SK-N-SH (cell line): ENCODE measurements around the gene SPOCK1. TPM values are rescaled to one million over a fixed set of nuclear protein-coding genes. Genes with fewer than 3 reads are reported as not detected.

Source experiments
- CTCF ChIA-PET: fragments of 300-600, 350-600 bp; formaldehyde crosslinking; extraction: SDS; loops from one replicate; lab custom pipeline; 2021; lab: Yijun Ruan, JAX
- POLR2A ChIA-PET: fragments of 350-600 bp; sonication (Branson Sonifier 250); formaldehyde crosslinking; extraction: SDS; loops from one replicate; lab custom pipeline; 2020; ENCODE audit warnings: antibody characterized with exemption, inconsistent platforms; lab: Yijun Ruan, JAX
- DNase-seq: peaks from one replicate; pipeline ENCODE4 v3.0.0; 2012
- H2AFZ ChIP-seq: fragments of 200-600 bp; sonication (generic); 2 replicates; pipeline ENCODE4 v1.8.1; 2016; ENCODE audit warnings: antibody characterized with exemption, mild to moderate bottlenecking, low read depth
- H3F3A ChIP-seq: fragments of 200-600 bp; sonication (generic); replicated peaks from 2 replicates; pipeline ENCODE3; 2016; ENCODE audit warnings: antibody characterized with exemption, mild to moderate bottlenecking; ENCODE audit not compliant: insufficient read depth
- H3K27ac ChIP-seq, 2 experiments: fragments of 200-500 bp in 1 of 2; fragments of 200-600 bp in 1 of 2; sonication (Bioruptor generic) in 1 of 2; sonication (generic), shearing (Covaris generic) in 1 of 2; 2 replicates each; pipeline versions ENCODE4 v1.5.1 to v1.6.1; 2014 to 2016; ENCODE audit warnings: low read depth in 2 of 2, inconsistent platforms in 1 of 2, low read length in 1 of 2, mild to moderate bottlenecking in 1 of 2, mixed read lengths in 1 of 2
- H3K27me3 ChIP-seq: fragments of 200-600 bp; sonication (generic), shearing (Covaris generic); 2 replicates; pipeline ENCODE4 v1.6.1; 2016; ENCODE audit warnings: mixed run types; ENCODE audit not compliant: insufficient read depth
- H3K36me3 ChIP-seq, 2 experiments: fragments of 200-500 bp in 1 of 2; fragments of 200-600 bp in 1 of 2; sonication (Bioruptor generic) in 1 of 2; sonication (generic) in 1 of 2; replicated peaks in 1 of 2; 2 replicates each; pipeline versions ENCODE3 to v1.5.1; 2014 to 2016; ENCODE audit warnings: low read length in 1 of 2, mild to moderate bottlenecking in 1 of 2; ENCODE audit not compliant: insufficient read depth in 2 of 2, control insufficient read depth in 1 of 2
- H3K4me1 ChIP-seq, 2 experiments: fragments of 200-500 bp in 1 of 2; fragments of 200-600 bp in 1 of 2; sonication (Bioruptor generic) in 1 of 2; sonication (generic), shearing (Covaris generic) in 1 of 2; 2 replicates each; pipeline versions ENCODE4 v1.5.1 to v1.6.1; 2014 to 2016; ENCODE audit warnings: low read depth in 1 of 2, low read length in 1 of 2, mixed run types in 1 of 2; ENCODE audit not compliant: insufficient read depth in 2 of 2, control insufficient read depth in 1 of 2
- H3K4me2 ChIP-seq: fragments of 200-600 bp; sonication (generic), shearing (Covaris generic); 2 replicates; pipeline ENCODE4 v1.6.1; 2017; ENCODE audit warnings: mixed run types
- H3K4me3 ChIP-seq, 2 experiments: fragments of 200-500 bp in 1 of 2; fragments of 200-600 bp in 1 of 2; sonication (Bioruptor generic) in 1 of 2; sonication (generic), shearing (Covaris generic) in 1 of 2; 2 replicates each; pipeline versions ENCODE4 v1.5.1 to v1.8.1; 2014 to 2016; ENCODE audit warnings: low read depth in 2 of 2, inconsistent platforms in 1 of 2, low read length in 1 of 2, mild to moderate bottlenecking in 1 of 2, mixed read lengths in 1 of 2, moderate library complexity in 1 of 2
- H3K79me2 ChIP-seq: fragments of 200-600 bp; sonication (generic); 2 replicates; pipeline ENCODE4 v1.8.1; 2017; ENCODE audit warnings: mild to moderate bottlenecking; ENCODE audit not compliant: insufficient read depth
- H3K9ac ChIP-seq: fragments of 200-600 bp; sonication (generic); 2 replicates; pipeline ENCODE4 v1.6.1; 2017; ENCODE audit warnings: mixed run types
- H3K9me2 ChIP-seq: fragments of 200-600 bp; sonication (generic); 2 replicates; pipeline ENCODE4 v1.6.1; 2017; ENCODE audit warnings: mixed run types
- H3K9me3 ChIP-seq: fragments of 200-600 bp; sonication (generic); 2 replicates; pipeline ENCODE4 v1.6.1; 2017; ENCODE audit warnings: mixed run types, mild to moderate bottlenecking, moderate library complexity
- H4K20me1 ChIP-seq: fragments of 200-600 bp; sonication (generic); 2 replicates; pipeline ENCODE4 v1.6.1; 2017; ENCODE audit warnings: mild to moderate bottlenecking, mixed run types; ENCODE audit not compliant: insufficient read depth
- ELF1 ChIP-seq: IDR thresholded peaks from 2 replicates; pipeline ENCODE4 v1.4.0; 2012
- FOSL2 ChIP-seq: IDR thresholded peaks from 2 replicates; pipeline ENCODE4 v1.4.0; 2012; ENCODE audit warnings: low read depth, mild to moderate bottlenecking, moderate library complexity, borderline replicate concordance
- FOXJ3 ChIP-seq: sonication (generic); formaldehyde crosslinking; IDR thresholded peaks from 2 replicates; pipeline ENCODE4 v1.5.1; 2020; ENCODE audit warnings: mild to moderate bottlenecking, missing genetic modification reagents
- JUND ChIP-seq: IDR thresholded peaks from 2 replicates; pipeline ENCODE4 v1.4.0; 2012
- NRF1 ChIP-seq: IDR thresholded peaks from 2 replicates; pipeline ENCODE4 v1.6.1; 2012; ENCODE audit warnings: low read depth, mild to moderate bottlenecking, low read length
- POLR2AphosphoS5 ChIP-seq: IDR thresholded peaks from 2 replicates; pipeline ENCODE4 v1.6.1; 2012; ENCODE audit warnings: low read depth, low read length
- RAD21 ChIP-seq: IDR thresholded peaks from 2 replicates; pipeline ENCODE4 v1.6.1; 2012; ENCODE audit warnings: mild to moderate bottlenecking, low read length
- SMC3 ChIP-seq: IDR thresholded peaks from 2 replicates; pipeline ENCODE4 v1.6.1; 2012; ENCODE audit warnings: low read depth, low read length, improper control_type of control experiment
- TEAD4 ChIP-seq: IDR thresholded peaks from 2 replicates; pipeline ENCODE4 v1.4.0; 2012; ENCODE audit warnings: mild to moderate bottlenecking, borderline replicate concordance; ENCODE audit not compliant: insufficient read depth
- YY1 ChIP-seq: IDR thresholded peaks from 2 replicates; pipeline ENCODE4 v1.4.0; 2012; ENCODE audit warnings: low read depth, mild to moderate bottlenecking
- WGBS: methylation state at CpG from one replicate; pipeline ENCODE4 v1.1.6; 2017; ENCODE audit warnings: low lambda C conversion rate; 5-methylcytosine and 5-hydroxymethylcytosine counted together
- polyA plus RNA-seq, 3 experiments: library from polyadenylated mRNA; depleted of rRNA; stranded (reverse); fragments of >200 nt; gene quantifications; 2 replicates each; pipeline ENCODE4 v1.2.3, GENCODE V29; 2012
- TF ChIP-seq, protein P1 (sequence below): fragments of 200-600 bp; sonication (generic); IDR thresholded peaks from 2 replicates; pipeline ENCODE4 v1.6.1; 2017; ENCODE audit warnings: antibody characterized with exemption, mild to moderate bottlenecking, moderate library complexity
- TF ChIP-seq, protein P2 (sequence below): IDR thresholded peaks from 2 replicates; pipeline ENCODE4 v1.4.0; 2012; ENCODE audit warnings: low read depth, borderline replicate concordance
- TF ChIP-seq, protein P3 (sequence below): IDR thresholded peaks from 2 replicates; pipeline ENCODE4; 2012
- TF ChIP-seq, protein P4 (sequence below): IDR thresholded peaks from 2 replicates; pipeline ENCODE4 v1.4.0; 2012; ENCODE audit warnings: low read depth, borderline replicate concordance

The SPOCK1 gene
- polyA plus RNA-seq, 1 of the 3 experiments (the other 2 are of a cell fraction): 11.3 TPM

DNA sequence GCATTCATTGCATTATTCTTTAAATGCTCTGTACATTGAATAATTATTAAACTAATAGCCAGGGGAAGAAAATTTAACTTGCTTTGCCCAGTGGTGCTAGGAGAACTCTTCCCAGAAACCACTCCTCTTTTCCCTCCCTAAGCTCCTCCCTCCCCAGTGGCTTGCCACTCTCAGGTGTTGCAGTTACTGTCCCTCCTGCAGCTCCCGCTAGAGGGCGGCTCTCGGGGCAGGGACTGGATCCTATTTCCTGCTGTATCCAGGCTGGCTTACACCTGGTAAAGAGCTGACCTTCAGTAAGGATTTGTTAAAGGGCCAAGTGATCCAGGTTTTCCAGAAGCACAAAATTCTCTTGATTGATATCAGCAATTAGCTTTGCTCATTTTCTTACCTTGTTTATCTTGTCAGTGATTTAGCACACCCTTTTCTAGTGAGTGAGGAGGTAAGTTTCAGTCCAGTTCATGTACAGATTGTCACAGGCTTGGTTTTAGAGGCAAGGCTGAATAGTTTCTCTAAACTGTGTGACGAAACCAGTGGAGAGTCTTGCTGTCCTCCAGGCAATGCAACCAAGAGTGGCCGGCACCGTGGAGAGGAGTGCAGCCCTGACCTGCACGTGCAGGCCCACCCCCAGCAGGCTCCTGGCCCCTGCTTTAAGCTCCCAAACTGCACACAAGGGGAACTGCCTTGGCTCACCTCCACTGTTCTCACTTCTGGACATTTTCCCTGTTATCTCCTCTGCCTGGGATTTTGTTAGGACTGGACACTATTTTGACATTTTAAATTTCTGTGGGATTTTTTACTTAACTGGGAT, 423.8 kb downstream of the SPOCK1 start:
- H4K20me1 ChIP-seq: no peaks in the 10 kb centered on the region; the same call in 1 of the 2 replicates
- no peaks in the 10 kb centered on the region for H3K27me3 ChIP-seq
- H3K27ac ChIP-seq: no peak overlapping the region; a peak in 1 of 4 replicates
- H2AFZ ChIP-seq: no peak overlapping the region
- peak overlapping the region in 1 of 2 experiments; percentile 45; a peak in 1 of 4 replicates for H3K4me3 ChIP-seq
- H3K9ac ChIP-seq: no peak overlapping the region
- no peak overlapping the region for H3K4me2 ChIP-seq
- peaks cover 4 to 20% of the 10 kb centered on the region in 2 experiments; a peak in 2 of 4 replicates for H3K4me1 ChIP-seq
- H3F3A ChIP-seq: peaks cover 13% of the 10 kb centered on the region
- peak; percentile 77 for DNase-seq
- H3K36me3 ChIP-seq: no peaks in the 10 kb centered on the region
- POLR2A ChIA-PET: no interaction called here
- H3K9me3 ChIP-seq: no peaks in the 10 kb centered on the region
- H3K9me2 ChIP-seq: no peaks in the 10 kb centered on the region
- peak; percentile 44; the same call in 1 of the 2 replicates for TF ChIP-seq SMC3
- TF ChIP-seq, protein P1, sequence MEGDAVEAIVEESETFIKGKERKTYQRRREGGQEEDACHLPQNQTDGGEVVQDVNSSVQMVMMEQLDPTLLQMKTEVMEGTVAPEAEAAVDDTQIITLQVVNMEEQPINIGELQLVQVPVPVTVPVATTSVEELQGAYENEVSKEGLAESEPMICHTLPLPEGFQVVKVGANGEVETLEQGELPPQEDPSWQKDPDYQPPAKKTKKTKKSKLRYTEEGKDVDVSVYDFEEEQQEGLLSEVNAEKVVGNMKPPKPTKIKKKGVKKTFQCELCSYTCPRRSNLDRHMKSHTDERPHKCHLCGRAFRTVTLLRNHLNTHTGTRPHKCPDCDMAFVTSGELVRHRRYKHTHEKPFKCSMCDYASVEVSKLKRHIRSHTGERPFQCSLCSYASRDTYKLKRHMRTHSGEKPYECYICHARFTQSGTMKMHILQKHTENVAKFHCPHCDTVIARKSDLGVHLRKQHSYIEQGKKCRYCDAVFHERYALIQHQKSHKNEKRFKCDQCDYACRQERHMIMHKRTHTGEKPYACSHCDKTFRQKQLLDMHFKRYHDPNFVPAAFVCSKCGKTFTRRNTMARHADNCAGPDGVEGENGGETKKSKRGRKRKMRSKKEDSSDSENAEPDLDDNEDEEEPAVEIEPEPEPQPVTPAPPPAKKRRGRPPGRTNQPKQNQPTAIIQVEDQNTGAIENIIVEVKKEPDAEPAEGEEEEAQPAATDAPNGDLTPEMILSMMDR: peak; percentile 39
- TF ChIP-seq, protein P2, sequence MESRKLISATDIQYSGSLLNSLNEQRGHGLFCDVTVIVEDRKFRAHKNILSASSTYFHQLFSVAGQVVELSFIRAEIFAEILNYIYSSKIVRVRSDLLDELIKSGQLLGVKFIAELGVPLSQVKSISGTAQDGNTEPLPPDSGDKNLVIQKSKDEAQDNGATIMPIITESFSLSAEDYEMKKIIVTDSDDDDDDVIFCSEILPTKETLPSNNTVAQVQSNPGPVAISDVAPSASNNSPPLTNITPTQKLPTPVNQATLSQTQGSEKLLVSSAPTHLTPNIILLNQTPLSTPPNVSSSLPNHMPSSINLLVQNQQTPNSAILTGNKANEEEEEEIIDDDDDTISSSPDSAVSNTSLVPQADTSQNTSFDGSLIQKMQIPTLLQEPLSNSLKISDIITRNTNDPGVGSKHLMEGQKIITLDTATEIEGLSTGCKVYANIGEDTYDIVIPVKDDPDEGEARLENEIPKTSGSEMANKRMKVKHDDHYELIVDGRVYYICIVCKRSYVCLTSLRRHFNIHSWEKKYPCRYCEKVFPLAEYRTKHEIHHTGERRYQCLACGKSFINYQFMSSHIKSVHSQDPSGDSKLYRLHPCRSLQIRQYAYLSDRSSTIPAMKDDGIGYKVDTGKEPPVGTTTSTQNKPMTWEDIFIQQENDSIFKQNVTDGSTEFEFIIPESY: no peak
- TF ChIP-seq RAD21: peak; percentile 55
- CTCF ChIA-PET: interaction anchor here (0.6 to 2.0 kb wide), 33 partner anchors 8 to 492 kb away, joined by 3 to 30 read pairs (median 3); partner anchors contain the start of gene SPOCK1
- WGBS: 68% methylated on average over 7 of the region's 7 CpGs
- H3K79me2 ChIP-seq: no peaks in the 10 kb centered on the region

DNA sequence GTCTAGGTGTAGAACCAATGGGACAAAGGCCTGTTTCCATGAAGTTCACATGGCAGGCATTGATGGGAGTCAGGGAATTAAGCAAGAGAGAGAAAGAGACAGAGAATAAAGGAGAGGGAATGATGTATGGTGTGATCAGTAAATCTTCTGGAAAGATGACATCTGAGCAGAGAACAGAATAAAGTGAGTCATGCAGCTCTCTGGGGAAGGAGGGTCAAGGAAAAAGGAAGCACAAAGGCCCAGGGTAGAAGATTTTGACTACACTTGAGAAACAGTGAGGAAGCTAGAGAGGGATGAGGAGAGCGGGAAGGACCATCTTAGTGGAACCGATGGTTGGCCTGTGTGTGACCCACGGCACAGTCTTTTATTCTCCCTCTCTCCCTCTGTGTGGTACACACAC, 425.9 kb downstream of the SPOCK1 start:
- CTCF ChIA-PET: interaction anchor here (0.7 to 1.4 kb wide), 2 partner anchors 15 to 35 kb away, joined by 3 to 4 read pairs; no protein-coding TSS in a partner anchor
- Histone ChIP-seq H3K27me3 (no peaks in the 10 kb centered on the region), H3K79me2 (no peaks in the 10 kb centered on the region), H4K20me1 (no peaks in the 10 kb centered on the region; the same call in 1 of the 2 replicates), H3K4me1 (peaks cover 2 to 20% of the 10 kb centered on the region in 2 experiments; a peak in 2 of 4 replicates), H3K36me3 (no peaks in the 10 kb centered on the region), H3K9me2 (no peaks in the 10 kb centered on the region), H3K9me3 (no peaks in the 10 kb centered on the region), H2AFZ (no peak overlapping the region), H3K9ac (no peak overlapping the region), H3K4me3 (no peak overlapping the region), H3K27ac (peak overlapping the region in 1 of 2 experiments; percentile 47; a peak in 1 of 4 replicates), H3K4me2 (peak overlapping the region; percentile 54), H3F3A (peaks cover 13% of the 10 kb centered on the region)
- TF ChIP-seq FOSL2: no peak
- no peak for TF ChIP-seq POLR2AphosphoS5
- no peak for TF ChIP-seq ELF1
- TF ChIP-seq, protein P3, sequence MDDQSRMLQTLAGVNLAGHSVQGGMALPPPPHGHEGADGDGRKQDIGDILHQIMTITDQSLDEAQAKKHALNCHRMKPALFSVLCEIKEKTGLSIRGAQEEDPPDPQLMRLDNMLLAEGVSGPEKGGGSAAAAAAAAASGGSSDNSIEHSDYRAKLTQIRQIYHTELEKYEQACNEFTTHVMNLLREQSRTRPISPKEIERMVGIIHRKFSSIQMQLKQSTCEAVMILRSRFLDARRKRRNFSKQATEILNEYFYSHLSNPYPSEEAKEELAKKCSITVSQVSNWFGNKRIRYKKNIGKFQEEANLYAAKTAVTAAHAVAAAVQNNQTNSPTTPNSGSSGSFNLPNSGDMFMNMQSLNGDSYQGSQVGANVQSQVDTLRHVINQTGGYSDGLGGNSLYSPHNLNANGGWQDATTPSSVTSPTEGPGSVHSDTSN: no peak
- TF ChIP-seq NRF1: no peak
- no peak for TF ChIP-seq TEAD4
- TF ChIP-seq, protein P4, sequence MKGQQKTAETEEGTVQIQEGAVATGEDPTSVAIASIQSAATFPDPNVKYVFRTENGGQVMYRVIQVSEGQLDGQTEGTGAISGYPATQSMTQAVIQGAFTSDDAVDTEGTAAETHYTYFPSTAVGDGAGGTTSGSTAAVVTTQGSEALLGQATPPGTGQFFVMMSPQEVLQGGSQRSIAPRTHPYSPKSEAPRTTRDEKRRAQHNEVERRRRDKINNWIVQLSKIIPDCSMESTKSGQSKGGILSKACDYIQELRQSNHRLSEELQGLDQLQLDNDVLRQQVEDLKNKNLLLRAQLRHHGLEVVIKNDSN: no peak
- TF ChIP-seq, protein P2: no peak
- no peak for TF ChIP-seq JUND
- no peak for TF ChIP-seq YY1
- no peak for TF ChIP-seq FOXJ3 (CRISPR knock-in tag)
- POLR2A ChIA-PET: no interaction called here
- no peak for DNase-seq
- 81% methylated on average over 2 of the region's 3 CpGs for WGBS
